Keratinocyte (primary cell): ENCODE results near the gene SEC24D. TPM values are rescaled to one million over a fixed set of nuclear protein-coding genes. Genes with fewer than 3 reads are reported as not detected.

Source experiments
- DNase-seq: peaks from one replicate; pipeline ENCODE4 v3.0.0-alpha.2; 2011; ENCODE audit warnings: low read depth, missing footprints, low spot score
- FAIRE-seq: peaks from 2 replicates; lab custom pipeline; 2011; peaks lifted over from hg19 to GRCh38; lab: Jason Lieb, UNC
- H2AFZ ChIP-seq: 2 replicates; pipeline ENCODE4 v1.6.0; 2012; ENCODE audit warnings: low read length, control low read depth, inconsistent platforms; ENCODE audit not compliant: control insufficient read depth
- H3K27ac ChIP-seq: 2 replicates; pipeline ENCODE4 v1.5.1; 2011; ENCODE audit warnings: low read length; ENCODE audit not compliant: control insufficient read depth, insufficient read depth
- H3K27me3 ChIP-seq: 3 replicates; pipeline ENCODE4 v1.6.0; 2011; ENCODE audit warnings: low read length; ENCODE audit not compliant: control insufficient read depth, insufficient read depth; ENCODE audit errors: extremely low read depth
- H3K36me3 ChIP-seq, 2 experiments: 2 replicates in 1 of 2; 3 replicates in 1 of 2; pipeline ENCODE4 v1.5.1; 2011; ENCODE audit warnings: low read length in 2 of 2, mild to moderate bottlenecking in 1 of 2; ENCODE audit not compliant: control insufficient read depth in 2 of 2, insufficient read depth in 2 of 2; ENCODE audit errors: extremely low read depth in 1 of 2
- H3K4me1 ChIP-seq: 3 replicates; pipeline ENCODE4 v1.5.1; 2011; ENCODE audit warnings: low read length; ENCODE audit not compliant: control insufficient read depth, insufficient read depth; ENCODE audit errors: extremely low read depth
- H3K4me2 ChIP-seq: 3 replicates; pipeline ENCODE4 v1.6.0; 2011; ENCODE audit warnings: low read depth, low read length; ENCODE audit not compliant: control insufficient read depth, insufficient read depth; ENCODE audit errors: extremely low read depth
- H3K4me3 ChIP-seq, 3 experiments: fragments of 200-600 bp in 1 of 3; sonication (generic) in 1 of 3; 2 replicates in 2 of 3; 3 replicates in 1 of 3; pipeline ENCODE4 v1.5.1; 2011 to 2016; ENCODE audit warnings: low read length in 3 of 3, mild to moderate bottlenecking in 3 of 3, control low read depth in 2 of 3, inconsistent platforms in 1 of 3, low read depth in 1 of 3, mixed read lengths in 1 of 3, mixed run types in 1 of 3, moderate library complexity in 1 of 3; ENCODE audit not compliant: control insufficient read depth in 2 of 3, insufficient read depth in 2 of 3; ENCODE audit errors: extremely low read depth in 1 of 3
- H3K79me2 ChIP-seq: 2 replicates; pipeline ENCODE4 v1.6.0; 2012; ENCODE audit warnings: low read length; ENCODE audit not compliant: control insufficient read depth, insufficient read depth
- H3K9ac ChIP-seq: 3 replicates; pipeline ENCODE4 v1.6.0; 2011; ENCODE audit warnings: low read length; ENCODE audit not compliant: control insufficient read depth, insufficient read depth; ENCODE audit errors: extremely low read depth
- H3K9me1 ChIP-seq: 3 replicates; pipeline ENCODE4 v1.6.0; 2011; ENCODE audit warnings: low read length; ENCODE audit not compliant: control insufficient read depth, insufficient read depth; ENCODE audit errors: extremely low read depth
- H3K9me3 ChIP-seq: 2 replicates; pipeline ENCODE4 v1.5.1; 2012; ENCODE audit warnings: low read depth, low read length; ENCODE audit not compliant: control insufficient read depth
- H4K20me1 ChIP-seq: 3 replicates; pipeline ENCODE4 v1.6.0; 2011; ENCODE audit warnings: low read length; ENCODE audit not compliant: control insufficient read depth, insufficient read depth; ENCODE audit errors: extremely low read depth
- EZH2 ChIP-seq: IDR thresholded peaks from one replicate; pipeline ENCODE4 v1.6.1; 2012; ENCODE audit warnings: inconsistent platforms, mild to moderate bottlenecking, low read length, moderate library complexity
- dilution Hi-C: fragments of 300-500 bp; cut with MboI; formaldehyde crosslinking; loops from one replicate; pipeline ENCODE4 v1.7.0; 2020; ENCODE audit warnings: low sequenced_read_pairs; ENCODE audit not compliant: extremely low pct_ligation_motif_present
- polyA plus RNA-seq, 5 experiments: library from polyadenylated mRNA; depleted of rRNA in 3 of 5; stranded (reverse) in 3 of 5; stranded (forward) in 1 of 5; unstranded in 1 of 5; fragments of >200 nt; gene quantifications; 1 replicate in 1 of 5; 2 replicates in 3 of 5; 3 replicates in 1 of 5; pipeline versions ENCODE4 v1.2.1 to v1.2.3, GENCODE V29; 2011 to 2012; ENCODE audit warnings: missing spikeins in 2 of 5, low read depth in 1 of 5, low replicate concordance in 1 of 5
- TF ChIP-seq, protein P1 (sequence below), 3 experiments: IDR thresholded peaks in 1 of 3; conservative IDR thresholded peaks in 1 of 3; optimal IDR thresholded peaks in 1 of 3; 2 replicates in 2 of 3; 3 replicates in 1 of 3; pipeline versions ENCODE3 to v1.5.1; 2011; ENCODE audit warnings: low read length in 3 of 3, mild to moderate bottlenecking in 3 of 3, moderate library complexity in 2 of 3, control low read depth in 1 of 3, inconsistent platforms in 1 of 3; ENCODE audit not compliant: insufficient read depth in 2 of 3; ENCODE audit errors: extremely low read depth in 1 of 3

SEC24D gene
- polyA plus RNA-seq, 1 donor (not counting 4 experiments of a cell fraction or from before 2014, with no cell fraction given): 24.9 TPM

- Histone ChIP-seq H3K27me3 (no peaks in the 10 kb centered on the region), H2AFZ (no peak overlapping the region), H4K20me1 (no peaks in the 10 kb centered on the region), H3K4me1 (peaks cover 3% of the 10 kb centered on the region), H3K79me2 (no peaks in the 10 kb centered on the region), H3K9me1 (no peaks in the 10 kb centered on the region), H3K4me2 (no peak overlapping the region), H3K9ac (no peak overlapping the region), H3K27ac (no peak overlapping the region), H3K4me3 (no peak overlapping the region), H3K36me3 (no peaks in the 10 kb centered on the region), H3K9me3 (no peaks in the 10 kb centered on the region)
- dilution Hi-C loops: no loop called here
- no peak for FAIRE-seq
- DNase-seq: no peak
- TF ChIP-seq, protein P1, sequence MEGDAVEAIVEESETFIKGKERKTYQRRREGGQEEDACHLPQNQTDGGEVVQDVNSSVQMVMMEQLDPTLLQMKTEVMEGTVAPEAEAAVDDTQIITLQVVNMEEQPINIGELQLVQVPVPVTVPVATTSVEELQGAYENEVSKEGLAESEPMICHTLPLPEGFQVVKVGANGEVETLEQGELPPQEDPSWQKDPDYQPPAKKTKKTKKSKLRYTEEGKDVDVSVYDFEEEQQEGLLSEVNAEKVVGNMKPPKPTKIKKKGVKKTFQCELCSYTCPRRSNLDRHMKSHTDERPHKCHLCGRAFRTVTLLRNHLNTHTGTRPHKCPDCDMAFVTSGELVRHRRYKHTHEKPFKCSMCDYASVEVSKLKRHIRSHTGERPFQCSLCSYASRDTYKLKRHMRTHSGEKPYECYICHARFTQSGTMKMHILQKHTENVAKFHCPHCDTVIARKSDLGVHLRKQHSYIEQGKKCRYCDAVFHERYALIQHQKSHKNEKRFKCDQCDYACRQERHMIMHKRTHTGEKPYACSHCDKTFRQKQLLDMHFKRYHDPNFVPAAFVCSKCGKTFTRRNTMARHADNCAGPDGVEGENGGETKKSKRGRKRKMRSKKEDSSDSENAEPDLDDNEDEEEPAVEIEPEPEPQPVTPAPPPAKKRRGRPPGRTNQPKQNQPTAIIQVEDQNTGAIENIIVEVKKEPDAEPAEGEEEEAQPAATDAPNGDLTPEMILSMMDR (optimal IDR thresholded peaks at IDR 0.05 in 1 of 3, IDR thresholded peaks at IDR 0.05 in 1 of 3, conservative IDR thresholded peaks at IDR 0.05 in 1 of 3; ENCODE audit: extremely low read depth in 1 of 3, insufficient read depth in 2 of 3, low read length in 3 of 3): no peak
- no peak for TF ChIP-seq EZH2
These were observed 12.3 kb upstream of the SEC24D start for GRCh38 chr4:118848242-118848641.

DNA sequence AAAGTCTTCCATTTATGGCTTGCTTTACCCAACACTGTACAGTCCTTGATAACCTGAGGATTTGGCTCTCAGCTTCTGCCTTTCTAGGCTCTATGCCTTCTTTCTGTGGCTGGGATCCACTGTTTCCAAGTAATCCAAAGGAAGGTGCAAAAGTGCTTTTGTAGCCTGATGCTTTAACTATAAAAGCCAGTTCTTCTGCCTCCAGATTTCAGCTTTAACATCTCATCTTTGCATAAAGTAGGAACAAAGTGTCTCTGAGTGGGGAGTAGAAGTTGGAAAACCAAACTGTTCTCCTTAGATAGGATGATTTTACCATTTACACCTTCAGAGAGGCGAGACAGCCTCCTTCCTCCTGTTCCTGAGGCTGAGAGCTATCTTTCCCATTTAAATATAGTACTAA, 11.1 kb upstream of the SEC24D start:
- FAIRE-seq (no peak), DNase-seq (no peak)
- no peaks in the 10 kb centered on the region for H3K79me2 ChIP-seq
- H2AFZ ChIP-seq: no peak overlapping the region
- H3K27me3 ChIP-seq: no peaks in the 10 kb centered on the region
- H3K4me2 ChIP-seq: no peak overlapping the region
- H3K9me3 ChIP-seq: no peaks in the 10 kb centered on the region
- peaks cover 9% of the 10 kb centered on the region for H3K4me1 ChIP-seq
- H3K36me3 ChIP-seq: no peaks in the 10 kb centered on the region
- no peak overlapping the region for H3K27ac ChIP-seq
- dilution Hi-C loops: no loop called here
- no peak overlapping the region for H3K9ac ChIP-seq
- no peak overlapping the region for H3K4me3 ChIP-seq
- H3K9me1 ChIP-seq: no peaks in the 10 kb centered on the region
- TF ChIP-seq, protein P1 (optimal IDR thresholded peaks at IDR 0.05 in 1 of 3, IDR thresholded peaks at IDR 0.05 in 1 of 3, conservative IDR thresholded peaks at IDR 0.05 in 1 of 3; ENCODE audit: extremely low read depth in 1 of 3, insufficient read depth in 2 of 3, low read length in 3 of 3): no peak
- no peak for TF ChIP-seq EZH2
- H4K20me1 ChIP-seq: no peaks in the 10 kb centered on the region
